ENCODE data around the gene TBC1D8.

TBC1D8 gene

GRCh38 chr2:101161658-101162057 is 10.5 kb upstream of the TBC1D8 start:
- no peak for DNase-seq

GRCh38 chr2:101160454-101160853 is 9.3 kb upstream of the TBC1D8 start:
- no peak for DNase-seq

GRCh38 chr2:101159526-101159925 is 8.3 kb upstream of the TBC1D8 start:
- DNase-seq, result no peak

GRCh38 chr2:101157272-101157671 is 6.1 kb upstream of the TBC1D8 start:
- DNase-seq, result no peak

- no peak for DNase-seq
These were observed 2.6 kb upstream of the TBC1D8 start for GRCh38 chr2:101153787-101154186.

- no peak for DNase-seq
These were observed 2.0 kb upstream of the TBC1D8 start for GRCh38 chr2:101153077-101153707.

- no peak for DNase-seq
These were observed 1.3 kb upstream of the TBC1D8 start for GRCh38 chr2:101152272-101153076.

GRCh38 chr2:101151859-101152271 is 683 bp upstream of the TBC1D8 start:
- no peak for DNase-seq

- DNase-seq, result peak; percentile 25
These were observed 656 bp downstream of the TBC1D8 start for GRCh38 chr2:101150306-101151145.

GRCh38 chr2:101149241-101150192 is 1.7 kb downstream of the TBC1D8 start:
- no peak for DNase-seq

- DNase-seq, result no peak
These were observed 2.4 kb downstream of the TBC1D8 start for GRCh38 chr2:101148777-101149176.

- no peak for DNase-seq
These were observed 3.2 kb downstream of the TBC1D8 start for GRCh38 chr2:101147971-101148370.

GRCh38 chr2:101147062-101147461 is 4.1 kb downstream of the TBC1D8 start:
- no peak for DNase-seq

- DNase-seq, result no peak
These were observed 4.6 kb downstream of the TBC1D8 start for GRCh38 chr2:101146535-101146934.

GRCh38 chr2:101145406-101145805 is 5.8 kb downstream of the TBC1D8 start:
- no peak for DNase-seq

GRCh38 chr2:101142163-101142562 is 9.0 kb downstream of the TBC1D8 start:
- no peak for DNase-seq

GRCh38 chr2:101140978-101141655 is 10.1 kb downstream of the TBC1D8 start:
- DNase-seq, result no peak

- no peak for DNase-seq
These were observed 10.9 kb downstream of the TBC1D8 start for GRCh38 chr2:101140237-101140636.

GRCh38 chr2:101139495-101139894 is 11.7 kb downstream of the TBC1D8 start:
- DNase-seq, result no peak

GRCh38 chr2:101135412-101136296 is 15.5 kb downstream of the TBC1D8 start:
- DNase-seq, result no peak

Data from activated naive CD4-positive, alpha-beta T cell treated with anti-CD3 and anti-CD28 coated beads, Interleukin-2, amount 50 U/mL, for 16 hours (primary cell).